ENCODE results near the gene SNRPA. TPM values are rescaled to one million over a fixed set of nuclear protein-coding genes. Genes with fewer than 3 reads are reported as not detected.

Gene SNRPA
- total and polyA plus RNA-seq, 8 donors = 4.9 to 258 (median 58.8) TPM

DNA sequence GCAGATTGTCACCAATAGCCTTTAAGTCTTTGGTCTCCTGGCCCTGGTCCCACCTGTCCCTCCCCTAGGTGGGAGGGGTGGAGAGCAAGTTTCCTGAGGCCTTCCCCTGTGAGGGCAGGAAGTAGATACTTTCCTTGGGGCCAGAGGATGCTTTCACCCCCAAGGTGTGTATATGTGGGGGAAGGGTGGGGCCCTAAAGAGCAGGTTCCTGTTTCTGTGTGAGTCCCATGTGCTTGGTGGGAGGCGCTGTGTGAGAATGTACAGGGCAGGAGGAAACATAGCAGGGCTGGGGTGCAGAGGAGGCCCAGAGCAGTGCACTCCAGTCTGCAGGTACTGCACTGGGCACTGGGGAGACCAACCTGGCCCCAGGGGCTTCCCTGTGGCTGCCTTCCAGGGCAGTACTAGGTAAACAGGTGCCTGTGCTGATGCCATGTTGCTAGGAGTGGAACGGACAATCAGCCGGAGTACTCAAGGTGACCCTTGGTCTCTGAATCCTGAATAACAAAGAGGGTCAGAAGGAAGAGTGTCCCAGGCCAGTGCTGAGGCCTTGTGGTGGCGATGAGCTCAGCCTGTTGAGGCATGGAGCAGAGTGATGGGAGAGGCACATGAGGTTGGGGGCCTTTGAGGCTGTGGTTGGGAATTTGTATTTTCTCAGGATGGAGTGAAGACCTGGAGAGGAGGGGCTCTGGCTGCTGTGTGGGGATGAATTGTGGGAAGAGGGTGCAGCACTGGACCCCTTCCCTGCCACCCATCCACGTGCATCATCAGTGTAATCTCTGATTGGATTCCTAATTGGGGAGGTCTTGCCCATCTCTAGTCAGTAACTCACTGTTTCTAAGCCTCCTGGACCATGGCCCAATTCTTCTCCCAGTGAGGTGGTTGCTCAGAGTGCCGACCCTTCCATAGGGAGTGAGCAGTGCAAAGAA is 53.1 kb downstream of the SNRPA start:
- intact Hi-C loops (cut with DNase I; ENCODE audit: low total_unique reads) = no loop called here
- Histone ChIP-seq H3K4me3 (peak overlapping the region in 2 of 4 donors; percentile 40 to 96), H3K36me3 (peaks cover 27 to 40% (median 37%) of the 10 kb centered on the region in 4 donors), H3K27ac (peak overlapping the region; percentile 73 to 99 (median 95)), H3K27me3 (no peaks in the 10 kb centered on the region), H3K9me3 (no peaks in the 10 kb centered on the region), H3K4me1 (peaks cover 75 to 92% (median 90%) of the 10 kb centered on the region in 4 donors)
- no peak for TF ChIP-seq POLR2A (IDR thresholded peaks at IDR 0.05)
- TF ChIP-seq, protein P1, sequence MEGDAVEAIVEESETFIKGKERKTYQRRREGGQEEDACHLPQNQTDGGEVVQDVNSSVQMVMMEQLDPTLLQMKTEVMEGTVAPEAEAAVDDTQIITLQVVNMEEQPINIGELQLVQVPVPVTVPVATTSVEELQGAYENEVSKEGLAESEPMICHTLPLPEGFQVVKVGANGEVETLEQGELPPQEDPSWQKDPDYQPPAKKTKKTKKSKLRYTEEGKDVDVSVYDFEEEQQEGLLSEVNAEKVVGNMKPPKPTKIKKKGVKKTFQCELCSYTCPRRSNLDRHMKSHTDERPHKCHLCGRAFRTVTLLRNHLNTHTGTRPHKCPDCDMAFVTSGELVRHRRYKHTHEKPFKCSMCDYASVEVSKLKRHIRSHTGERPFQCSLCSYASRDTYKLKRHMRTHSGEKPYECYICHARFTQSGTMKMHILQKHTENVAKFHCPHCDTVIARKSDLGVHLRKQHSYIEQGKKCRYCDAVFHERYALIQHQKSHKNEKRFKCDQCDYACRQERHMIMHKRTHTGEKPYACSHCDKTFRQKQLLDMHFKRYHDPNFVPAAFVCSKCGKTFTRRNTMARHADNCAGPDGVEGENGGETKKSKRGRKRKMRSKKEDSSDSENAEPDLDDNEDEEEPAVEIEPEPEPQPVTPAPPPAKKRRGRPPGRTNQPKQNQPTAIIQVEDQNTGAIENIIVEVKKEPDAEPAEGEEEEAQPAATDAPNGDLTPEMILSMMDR (IDR thresholded peaks at IDR 0.05) = no peak
- TF ChIP-seq POLR2AphosphoS5 (IDR thresholded peaks at IDR 0.05) = peak in 1 of 3 donors; percentile 28
- TF ChIP-seq EP300 (IDR thresholded peaks at IDR 0.05) = no peak
- DNase-seq = peak; percentile 83 to 84
- 40 to 55% (median 51%) methylated on average over 6 of the region's 6 CpGs for WGBS, 5 donors

DNA sequence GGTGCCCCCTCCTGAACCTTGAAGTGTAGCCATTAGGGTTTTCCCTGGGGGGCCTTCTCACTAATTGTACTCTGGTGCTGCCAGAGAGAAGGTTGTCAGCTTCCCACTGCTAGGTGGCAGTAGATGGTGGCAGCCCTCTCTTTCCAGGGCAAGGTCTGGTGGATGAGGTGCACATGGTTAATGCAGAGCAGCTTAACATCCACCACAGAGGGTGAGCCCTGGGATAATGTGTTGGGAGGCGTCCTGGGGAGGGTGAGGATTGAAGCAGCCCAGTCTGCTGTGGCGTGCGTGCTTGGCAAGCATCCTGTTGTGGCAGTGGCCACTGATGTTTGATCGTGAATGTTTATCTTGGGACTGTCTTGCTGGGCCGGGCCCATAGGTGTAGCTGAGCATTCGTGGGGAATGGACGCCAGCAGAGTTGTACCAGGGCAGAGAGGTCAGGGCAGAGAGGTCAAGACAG is 53.8 kb downstream of the SNRPA start:
- TF ChIP-seq POLR2AphosphoS5 (IDR thresholded peaks at IDR 0.05) = no peak
- no peak for TF ChIP-seq POLR2A (IDR thresholded peaks at IDR 0.05)
- DNase-seq = peak in 1 of 2 donors; percentile 73
- peak overlapping the region in 1 of 4 donors; percentile 40 for H3K4me3 ChIP-seq

DNA sequence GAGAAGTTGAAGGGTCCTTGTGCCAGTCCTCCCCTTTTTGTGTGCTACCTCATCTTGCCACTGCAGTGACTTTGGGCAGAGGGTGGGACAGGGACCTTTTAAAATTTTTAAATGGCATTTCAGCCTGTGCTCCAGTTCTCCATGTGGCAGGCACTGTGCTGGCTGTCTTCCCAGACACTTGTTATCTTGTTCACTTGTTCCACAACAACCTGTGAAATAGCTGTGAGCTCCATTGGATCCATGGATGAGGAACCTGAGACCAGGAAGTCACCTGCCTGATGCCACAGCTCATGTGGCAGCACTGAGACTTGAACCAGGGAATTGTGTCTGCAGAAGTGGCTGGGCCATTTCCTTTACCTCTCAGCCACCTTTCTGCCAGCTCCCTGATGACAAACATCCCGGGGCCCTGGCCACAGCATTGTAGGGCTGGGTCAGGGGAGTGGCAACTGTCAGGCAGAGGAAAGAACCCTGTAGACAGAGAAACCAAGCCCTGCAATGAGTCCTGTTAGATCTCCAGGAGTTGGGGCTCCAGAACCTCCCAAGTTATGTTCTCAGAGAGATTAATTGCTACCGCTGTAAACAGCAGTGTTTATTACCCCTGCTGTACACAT is 54.4 kb downstream of the SNRPA start:
- peak overlapping the region in 1 of 4 donors; percentile 40 for H3K4me3 ChIP-seq
- H3K27ac ChIP-seq = peak overlapping the region; percentile 73 to 99 (median 95)
- no peaks in the 10 kb centered on the region for H3K9me3 ChIP-seq
- intact Hi-C loops (cut with DNase I; ENCODE audit: low total_unique reads) = loop anchor here (5.0 kb wide), 1 partner anchor 143 kb away; no protein-coding TSS in a partner anchor
- H3K4me1 ChIP-seq = peaks cover 80 to 99% (median 96%) of the 10 kb centered on the region in 4 donors
- 49 to 58% (median 55%) methylated on average over 2 of the region's 2 CpGs for WGBS, 5 donors
- no peaks in the 10 kb centered on the region for H3K27me3 ChIP-seq
- TF ChIP-seq POLR2AphosphoS5 (IDR thresholded peaks at IDR 0.05) (peak in 2 of 3 donors; percentile 18 to 23), POLR2A (IDR thresholded peaks at IDR 0.05) (no peak)
- DNase-seq = peak; percentile 20 to 73
- H3K36me3 ChIP-seq = peaks cover 27 to 46% (median 42%) of the 10 kb centered on the region in 4 donors

More for the DNA sequence above, 53.8 kb downstream of the SNRPA start:
- WGBS, 5 donors = 11 to 34% (median 23%) methylated on average over 6 to 7 of the region's 7 CpGs
- H3K27me3 ChIP-seq = no peaks in the 10 kb centered on the region
- H3K27ac ChIP-seq = peak overlapping the region; percentile 73 to 99 (median 95)
- no peaks in the 10 kb centered on the region for H3K9me3 ChIP-seq
- intact Hi-C loops (cut with DNase I; ENCODE audit: low total_unique reads) = loop anchor here (5.0 kb wide), 1 partner anchor 143 kb away; no protein-coding TSS in a partner anchor
- H3K4me1 ChIP-seq = peaks cover 79 to 99% (median 96%) of the 10 kb centered on the region in 4 donors
- peaks cover 27 to 46% (median 43%) of the 10 kb centered on the region in 4 donors for H3K36me3 ChIP-seq

DNA sequence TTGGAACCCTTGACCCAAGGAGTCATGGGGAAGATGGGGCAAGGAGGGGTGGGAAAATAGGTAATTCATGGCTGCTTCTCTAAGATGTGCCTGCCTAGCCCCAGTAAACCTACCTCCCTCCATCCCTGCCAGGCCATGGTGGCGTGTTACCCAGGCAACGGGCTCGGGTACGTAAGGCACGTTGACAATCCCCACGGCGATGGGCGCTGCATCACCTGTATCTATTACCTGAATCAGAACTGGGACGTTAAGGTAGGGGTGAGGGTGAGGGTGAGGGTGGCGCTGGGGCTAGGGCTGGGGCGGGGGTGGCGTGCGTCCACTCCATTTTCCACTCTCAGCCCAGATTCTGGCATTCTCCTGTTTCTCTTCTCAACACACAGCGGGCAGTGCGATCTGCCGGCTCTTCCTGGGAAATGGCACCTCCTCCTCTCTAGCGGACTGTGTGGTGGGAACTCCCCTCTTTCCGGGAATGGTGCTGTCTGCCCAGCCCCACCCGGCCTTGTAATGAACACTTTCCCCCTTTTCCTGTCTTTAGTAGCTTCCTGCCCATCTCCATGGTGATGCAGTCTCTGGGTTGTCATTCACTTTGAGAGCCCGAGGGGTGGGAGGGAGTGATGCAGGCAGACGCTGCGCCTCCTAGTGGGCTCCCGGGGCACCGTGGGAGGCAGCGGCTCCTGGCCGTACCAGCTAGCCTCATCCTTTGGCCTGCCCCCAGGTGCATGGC is 55.6 kb downstream of the SNRPA start:
- WGBS, 5 donors = 39 to 51% (median 47%) methylated on average over 25 to 26 of the region's 26 CpGs
- no peak for TF ChIP-seq POLR2A (IDR thresholded peaks at IDR 0.05)
- TF ChIP-seq, protein P1 (IDR thresholded peaks at IDR 0.05) = peak in 5 of 7 experiments; percentile 58 to 88 (median 82)
- peak in 2 of 3 donors; percentile 61 to 76 for TF ChIP-seq POLR2AphosphoS5 (IDR thresholded peaks at IDR 0.05)
- TF ChIP-seq EP300 (IDR thresholded peaks at IDR 0.05) = no peak
- Histone ChIP-seq H3K27me3 (no peaks in the 10 kb centered on the region), H3K36me3 (peaks cover 19 to 37% (median 32%) of the 10 kb centered on the region in 4 donors), H3K4me1 (peaks cover 72 to 95% (median 93%) of the 10 kb centered on the region in 4 donors), H3K9me3 (no peaks in the 10 kb centered on the region), H3K27ac (peak overlapping the region; percentile 68 to 99 (median 95)), H3K4me3 (peak overlapping the region in 2 of 4 donors; percentile 4 to 33)
- intact Hi-C loops (cut with DNase I; ENCODE audit: low total_unique reads) = loop anchor here (5.0 kb wide), 1 partner anchor 144 kb away; no protein-coding TSS in a partner anchor
- DNase-seq = peak; percentile 62 to 96
